GM12878 (cell line): ENCODE data around the gene SPATA3. TPM values are rescaled to one million over a fixed set of nuclear protein-coding genes. Genes with fewer than 3 reads are reported as not detected.

ENCODE experiments used
- CBFB ChIP-seq: IDR thresholded peaks from 2 replicates; pipeline ENCODE4 v1.6.1; 2016; ENCODE audit warnings: antibody characterized with exemption, low read depth
- CHD1 ChIP-seq: IDR thresholded peaks from 2 replicates; pipeline ENCODE4 v1.6.1; 2012; ENCODE audit warnings: low read depth, low read length, improper control_type of control experiment
- KDM1A ChIP-seq: fragments of 200-600 bp; sonication (generic); IDR thresholded peaks from 2 replicates; pipeline ENCODE4 v1.6.1; 2016; ENCODE audit warnings: borderline replicate concordance
- LARP7 ChIP-seq: fragments of 450-650 bp; IDR thresholded peaks from 2 replicates; pipeline ENCODE4 v1.6.1; 2017; ENCODE audit warnings: mild to moderate bottlenecking
- NFYA ChIP-seq: IDR thresholded peaks from 2 replicates; pipeline ENCODE4 v1.6.1; 2011; ENCODE audit warnings: low read depth, mild to moderate bottlenecking, low read length, improper control_type of control experiment, borderline replicate concordance
- NRF1 ChIP-seq: conservative IDR thresholded peaks from 2 replicates; pipeline ENCODE4 v1.6.1; 2011; ENCODE audit warnings: mild to moderate bottlenecking, low read depth, low read length, improper control_type of control experiment
- PML ChIP-seq: IDR thresholded peaks from 2 replicates; pipeline ENCODE4 v1.6.1; 2012; ENCODE audit warnings: low read length, inconsistent platforms
- SMAD1 ChIP-seq: fragments of 450-650 bp; IDR thresholded peaks from 2 replicates; pipeline ENCODE4 v1.6.1; 2018; ENCODE audit warnings: mild to moderate bottlenecking, low read depth; ENCODE audit not compliant: partially characterized antibody
- SMAD5 ChIP-seq: IDR thresholded peaks from 2 replicates; pipeline ENCODE4 v1.6.1; 2016; ENCODE audit warnings: antibody characterized with exemption, low read depth
- SREBF2 ChIP-seq: IDR thresholded peaks from 2 replicates; pipeline ENCODE4 v1.6.1; 2012; ENCODE audit warnings: mild to moderate bottlenecking, low read length
- TAF1 ChIP-seq: IDR thresholded peaks from 2 replicates; pipeline ENCODE4 v1.6.1; 2011; ENCODE audit warnings: mild to moderate bottlenecking, low read depth, low read length, borderline replicate concordance
- TBL1XR1 ChIP-seq: IDR thresholded peaks from 2 replicates; pipeline ENCODE4 v1.6.1; 2012; ENCODE audit warnings: low read depth, low read length, improper control_type of control experiment
- ZNF274 ChIP-seq: IDR thresholded peaks from one replicate; pipeline ENCODE4 v1.8.0; 2011; ENCODE audit not compliant: insufficient read length, insufficient read depth
- polyA plus RNA-seq, 11 experiments: library from polyadenylated mRNA; depleted of rRNA in 4 of 11; unstranded in 6 of 11; stranded (reverse) in 5 of 11; fragments of >200 nt; fragmentation: Nextera tagmentation in 4 of 11; fragmentation: Illumina TruSeq in 1 of 11; extraction: Ambion mirVana in 4 of 11; extraction: Trizol in 1 of 11; gene quantifications; 1 replicate in 1 of 11; 2 replicates in 10 of 11; pipeline versions ENCODE4 v1.2.1 to v1.2.3, GENCODE V29; 2011 to 2016; ENCODE audit warnings: inconsistent platforms in 2 of 11, missing spikeins in 2 of 11, low read depth in 1 of 11
- total RNA-seq, 4 experiments: library from RNA; depleted of rRNA in 3 of 4; stranded (reverse); fragments of >200 nt in 3 of 4; fragmentation: Illumina TruSeq in 1 of 4; extraction: Trizol in 1 of 4; gene quantifications; 2 replicates each; pipeline versions ENCODE4 v1.2.1 to v1.2.3, GENCODE V29; 2013 to 2021
- TF ChIP-seq, protein P1 (sequence below): fragments of 450-650 bp; conservative IDR thresholded peaks from 2 replicates; pipeline ENCODE4 v1.6.1; 2017; ENCODE audit warnings: mild to moderate bottlenecking, moderate library complexity
- TF ChIP-seq, protein P2 (sequence below): fragments of 450-650 bp; IDR thresholded peaks from 2 replicates; pipeline ENCODE4 v1.6.1; 2017; ENCODE audit warnings: mild to moderate bottlenecking
- TF ChIP-seq, protein P3 (sequence below): IDR thresholded peaks from 2 replicates; pipeline ENCODE4 v1.6.1; 2012; ENCODE audit warnings: mild to moderate bottlenecking, low read depth, low read length
- TF ChIP-seq, protein P4 (sequence below): fragments of 450-650 bp; IDR thresholded peaks from 2 replicates; pipeline ENCODE4 v1.6.1; 2017; ENCODE audit warnings: low read depth, mild to moderate bottlenecking, moderate library complexity
- TF ChIP-seq, protein P5 (sequence below): IDR thresholded peaks from 2 replicates; pipeline ENCODE4 v1.6.1; 2011; ENCODE audit warnings: low read depth, mild to moderate bottlenecking, low read length, moderate library complexity, borderline replicate concordance; ENCODE audit errors: extremely low read depth
- TF ChIP-seq, protein P6 (sequence below): fragments of 450-650 bp; IDR thresholded peaks from 2 replicates; pipeline ENCODE4 v1.6.1; 2017; ENCODE audit warnings: borderline replicate concordance

The SPATA3 gene
- total and polyA plus RNA-seq, 10 of the 15 experiments (the other 5 are each of a cell fraction or from before 2014, with no cell fraction given): not detected

DNA sequence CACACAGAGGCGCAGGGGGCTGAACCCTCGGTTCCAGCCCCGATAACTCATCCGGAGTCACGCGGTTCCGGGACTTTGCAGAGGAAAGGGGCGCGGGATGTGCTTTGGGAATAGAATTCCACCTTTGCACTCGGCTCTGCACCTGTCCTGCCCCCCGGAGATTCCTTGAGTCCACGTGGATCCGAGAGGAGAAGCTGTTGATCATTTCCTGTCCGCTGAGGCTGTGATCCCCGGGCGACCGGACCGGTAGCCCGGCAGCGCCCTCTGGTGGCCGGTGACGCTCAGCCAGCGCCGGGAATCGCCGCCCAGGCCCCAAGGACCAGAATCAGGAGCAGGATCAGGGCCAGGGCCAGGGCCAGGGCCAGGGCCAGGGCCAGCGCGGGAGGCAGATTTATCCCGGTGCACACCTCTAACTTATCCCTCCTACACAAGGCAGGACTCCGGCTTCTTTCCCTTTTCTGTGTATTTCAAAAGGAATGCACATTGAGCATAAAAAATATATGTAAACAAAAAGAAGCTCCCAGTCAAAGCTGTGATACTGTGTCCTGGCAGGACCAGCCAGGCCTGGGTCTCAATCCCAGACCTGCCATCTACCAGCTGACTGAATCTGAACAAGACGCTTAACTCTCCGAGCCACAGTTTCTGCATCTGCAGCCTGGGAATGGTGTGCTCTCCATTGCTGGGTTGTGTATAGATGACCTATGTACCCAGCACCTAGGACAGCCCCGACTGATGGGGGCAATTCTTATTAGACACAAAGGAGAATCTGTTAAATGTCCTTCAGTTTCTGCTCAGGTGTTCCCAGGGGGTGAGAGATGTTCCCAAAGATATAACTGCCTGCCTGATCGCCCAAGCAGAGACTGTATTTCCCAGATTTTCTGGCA, 8.5 kb upstream of the SPATA3 start (continued):
- TF ChIP-seq, protein P1, sequence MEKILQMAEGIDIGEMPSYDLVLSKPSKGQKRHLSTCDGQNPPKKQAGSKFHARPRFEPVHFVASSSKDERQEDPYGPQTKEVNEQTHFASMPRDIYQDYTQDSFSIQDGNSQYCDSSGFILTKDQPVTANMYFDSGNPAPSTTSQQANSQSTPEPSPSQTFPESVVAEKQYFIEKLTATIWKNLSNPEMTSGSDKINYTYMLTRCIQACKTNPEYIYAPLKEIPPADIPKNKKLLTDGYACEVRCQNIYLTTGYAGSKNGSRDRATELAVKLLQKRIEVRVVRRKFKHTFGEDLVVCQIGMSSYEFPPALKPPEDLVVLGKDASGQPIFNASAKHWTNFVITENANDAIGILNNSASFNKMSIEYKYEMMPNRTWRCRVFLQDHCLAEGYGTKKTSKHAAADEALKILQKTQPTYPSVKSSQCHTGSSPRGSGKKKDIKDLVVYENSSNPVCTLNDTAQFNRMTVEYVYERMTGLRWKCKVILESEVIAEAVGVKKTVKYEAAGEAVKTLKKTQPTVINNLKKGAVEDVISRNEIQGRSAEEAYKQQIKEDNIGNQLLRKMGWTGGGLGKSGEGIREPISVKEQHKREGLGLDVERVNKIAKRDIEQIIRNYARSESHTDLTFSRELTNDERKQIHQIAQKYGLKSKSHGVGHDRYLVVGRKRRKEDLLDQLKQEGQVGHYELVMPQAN: peak; percentile 74
- TF ChIP-seq CBFB: no peak
- TF ChIP-seq LARP7: peak; percentile 53; the same call in 1 of the 2 replicates
- TF ChIP-seq, protein P2, sequence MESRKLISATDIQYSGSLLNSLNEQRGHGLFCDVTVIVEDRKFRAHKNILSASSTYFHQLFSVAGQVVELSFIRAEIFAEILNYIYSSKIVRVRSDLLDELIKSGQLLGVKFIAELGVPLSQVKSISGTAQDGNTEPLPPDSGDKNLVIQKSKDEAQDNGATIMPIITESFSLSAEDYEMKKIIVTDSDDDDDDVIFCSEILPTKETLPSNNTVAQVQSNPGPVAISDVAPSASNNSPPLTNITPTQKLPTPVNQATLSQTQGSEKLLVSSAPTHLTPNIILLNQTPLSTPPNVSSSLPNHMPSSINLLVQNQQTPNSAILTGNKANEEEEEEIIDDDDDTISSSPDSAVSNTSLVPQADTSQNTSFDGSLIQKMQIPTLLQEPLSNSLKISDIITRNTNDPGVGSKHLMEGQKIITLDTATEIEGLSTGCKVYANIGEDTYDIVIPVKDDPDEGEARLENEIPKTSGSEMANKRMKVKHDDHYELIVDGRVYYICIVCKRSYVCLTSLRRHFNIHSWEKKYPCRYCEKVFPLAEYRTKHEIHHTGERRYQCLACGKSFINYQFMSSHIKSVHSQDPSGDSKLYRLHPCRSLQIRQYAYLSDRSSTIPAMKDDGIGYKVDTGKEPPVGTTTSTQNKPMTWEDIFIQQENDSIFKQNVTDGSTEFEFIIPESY: no peak
- no peak for TF ChIP-seq KDM1A
- TF ChIP-seq NFYA: no peak
- no peak for TF ChIP-seq CHD1
- TF ChIP-seq ZNF274: no peak
- TF ChIP-seq SREBF2: no peak
- TF ChIP-seq SMAD5: no peak
- TF ChIP-seq SMAD1: no peak
- TF ChIP-seq PML: no peak
- TF ChIP-seq, protein P3, sequence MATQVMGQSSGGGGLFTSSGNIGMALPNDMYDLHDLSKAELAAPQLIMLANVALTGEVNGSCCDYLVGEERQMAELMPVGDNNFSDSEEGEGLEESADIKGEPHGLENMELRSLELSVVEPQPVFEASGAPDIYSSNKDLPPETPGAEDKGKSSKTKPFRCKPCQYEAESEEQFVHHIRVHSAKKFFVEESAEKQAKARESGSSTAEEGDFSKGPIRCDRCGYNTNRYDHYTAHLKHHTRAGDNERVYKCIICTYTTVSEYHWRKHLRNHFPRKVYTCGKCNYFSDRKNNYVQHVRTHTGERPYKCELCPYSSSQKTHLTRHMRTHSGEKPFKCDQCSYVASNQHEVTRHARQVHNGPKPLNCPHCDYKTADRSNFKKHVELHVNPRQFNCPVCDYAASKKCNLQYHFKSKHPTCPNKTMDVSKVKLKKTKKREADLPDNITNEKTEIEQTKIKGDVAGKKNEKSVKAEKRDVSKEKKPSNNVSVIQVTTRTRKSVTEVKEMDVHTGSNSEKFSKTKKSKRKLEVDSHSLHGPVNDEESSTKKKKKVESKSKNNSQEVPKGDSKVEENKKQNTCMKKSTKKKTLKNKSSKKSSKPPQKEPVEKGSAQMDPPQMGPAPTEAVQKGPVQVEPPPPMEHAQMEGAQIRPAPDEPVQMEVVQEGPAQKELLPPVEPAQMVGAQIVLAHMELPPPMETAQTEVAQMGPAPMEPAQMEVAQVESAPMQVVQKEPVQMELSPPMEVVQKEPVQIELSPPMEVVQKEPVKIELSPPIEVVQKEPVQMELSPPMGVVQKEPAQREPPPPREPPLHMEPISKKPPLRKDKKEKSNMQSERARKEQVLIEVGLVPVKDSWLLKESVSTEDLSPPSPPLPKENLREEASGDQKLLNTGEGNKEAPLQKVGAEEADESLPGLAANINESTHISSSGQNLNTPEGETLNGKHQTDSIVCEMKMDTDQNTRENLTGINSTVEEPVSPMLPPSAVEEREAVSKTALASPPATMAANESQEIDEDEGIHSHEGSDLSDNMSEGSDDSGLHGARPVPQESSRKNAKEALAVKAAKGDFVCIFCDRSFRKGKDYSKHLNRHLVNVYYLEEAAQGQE: no peak
- TF ChIP-seq, protein P4, sequence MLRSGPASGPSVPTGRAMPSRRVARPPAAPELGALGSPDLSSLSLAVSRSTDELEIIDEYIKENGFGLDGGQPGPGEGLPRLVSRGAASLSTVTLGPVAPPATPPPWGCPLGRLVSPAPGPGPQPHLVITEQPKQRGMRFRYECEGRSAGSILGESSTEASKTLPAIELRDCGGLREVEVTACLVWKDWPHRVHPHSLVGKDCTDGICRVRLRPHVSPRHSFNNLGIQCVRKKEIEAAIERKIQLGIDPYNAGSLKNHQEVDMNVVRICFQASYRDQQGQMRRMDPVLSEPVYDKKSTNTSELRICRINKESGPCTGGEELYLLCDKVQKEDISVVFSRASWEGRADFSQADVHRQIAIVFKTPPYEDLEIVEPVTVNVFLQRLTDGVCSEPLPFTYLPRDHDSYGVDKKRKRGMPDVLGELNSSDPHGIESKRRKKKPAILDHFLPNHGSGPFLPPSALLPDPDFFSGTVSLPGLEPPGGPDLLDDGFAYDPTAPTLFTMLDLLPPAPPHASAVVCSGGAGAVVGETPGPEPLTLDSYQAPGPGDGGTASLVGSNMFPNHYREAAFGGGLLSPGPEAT: peak; percentile 51; the same call in 1 of the 2 replicates
- no peak for TF ChIP-seq NRF1
- TF ChIP-seq, protein P5, sequence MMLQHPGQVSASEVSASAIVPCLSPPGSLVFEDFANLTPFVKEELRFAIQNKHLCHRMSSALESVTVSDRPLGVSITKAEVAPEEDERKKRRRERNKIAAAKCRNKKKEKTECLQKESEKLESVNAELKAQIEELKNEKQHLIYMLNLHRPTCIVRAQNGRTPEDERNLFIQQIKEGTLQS: no peak
- TF ChIP-seq TAF1: peak; percentile 64; the same call in 1 of the 2 replicates
- TF ChIP-seq, protein P6, sequence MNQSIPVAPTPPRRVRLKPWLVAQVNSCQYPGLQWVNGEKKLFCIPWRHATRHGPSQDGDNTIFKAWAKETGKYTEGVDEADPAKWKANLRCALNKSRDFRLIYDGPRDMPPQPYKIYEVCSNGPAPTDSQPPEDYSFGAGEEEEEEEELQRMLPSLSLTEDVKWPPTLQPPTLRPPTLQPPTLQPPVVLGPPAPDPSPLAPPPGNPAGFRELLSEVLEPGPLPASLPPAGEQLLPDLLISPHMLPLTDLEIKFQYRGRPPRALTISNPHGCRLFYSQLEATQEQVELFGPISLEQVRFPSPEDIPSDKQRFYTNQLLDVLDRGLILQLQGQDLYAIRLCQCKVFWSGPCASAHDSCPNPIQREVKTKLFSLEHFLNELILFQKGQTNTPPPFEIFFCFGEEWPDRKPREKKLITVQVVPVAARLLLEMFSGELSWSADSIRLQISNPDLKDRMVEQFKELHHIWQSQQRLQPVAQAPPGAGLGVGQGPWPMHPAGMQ: no peak
- TF ChIP-seq TBL1XR1: peak; percentile 44; the same call in 1 of the 2 replicates
